Measurements from ENCODE around the gene MEI1. TPM values are rescaled to one million over a fixed set of nuclear protein-coding genes. Genes with fewer than 3 reads are reported as not detected.
A peak's percentile ranks its signal among the peaks of the same experiment; 100 is the strongest.

The MEI1 gene
- total RNA-seq, 3 donors from 2014 or later (not counting 1 experiment from before 2014, with no cell fraction given), result 44.7 to 75.6 (median 50.3) TPM

DNA sequence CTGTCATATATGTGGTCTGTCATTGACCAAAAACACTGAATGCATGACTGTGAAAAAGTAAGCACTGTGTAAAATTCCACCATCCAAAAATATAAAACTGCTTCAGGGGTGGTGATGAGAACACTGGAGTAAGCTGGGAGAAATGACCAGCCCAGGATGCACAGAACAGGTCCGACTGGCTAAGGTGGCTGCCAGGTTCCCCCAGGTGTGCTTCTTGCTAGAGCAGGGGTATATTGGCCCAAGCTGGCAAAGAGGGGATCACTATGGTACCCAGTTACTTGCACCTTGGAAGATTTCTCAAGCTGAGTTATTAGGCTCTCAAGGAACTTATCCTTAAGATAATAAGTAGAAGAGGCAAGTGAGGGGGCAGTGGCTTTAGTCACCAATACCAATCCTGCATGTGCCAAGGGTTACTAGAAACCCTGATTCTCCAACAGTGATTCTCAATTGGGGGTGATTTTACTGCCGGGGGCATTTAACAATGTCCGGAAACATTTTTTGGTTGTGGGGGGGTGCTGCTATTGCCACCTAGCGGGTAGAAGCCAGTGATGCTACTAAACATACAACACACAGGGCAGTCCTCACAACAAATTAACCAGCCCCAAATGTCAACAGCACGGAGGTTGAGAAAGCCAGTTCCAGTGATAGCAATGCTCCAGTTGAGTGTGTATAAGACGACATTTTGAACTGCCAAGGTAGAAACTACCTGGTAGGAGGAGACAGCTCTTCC, 26.4 kb upstream of the MEI1 start:
- H3K4me3 ChIP-seq (ENCODE audit: low read length), result no peak overlapping the region
- peak in 1 of 3 donors; percentile 34 for ATAC-seq
- H3K4me1 ChIP-seq (ENCODE audit: control insufficient read depth, insufficient read depth, low read length), result no peaks in the 10 kb centered on the region
- no peaks in the 10 kb centered on the region for H3K27me3 ChIP-seq (ENCODE audit: control insufficient read depth, insufficient read depth, low read length)
- Mint-ChIP-seq H3K4me1 (peaks cover 11 to 15% of the 10 kb centered on the region in 2 donors), H3K36me3 (peaks cover 8% of the 10 kb centered on the region), H3K4me3 (no peak overlapping the region), H3K9me3 (no peaks in the 10 kb centered on the region), H3K27ac (peak overlapping the region in 1 of 2 donors; percentile 8), H3K27me3 (ENCODE audit: low read depth in 2 of 2) (no peaks in the 10 kb centered on the region)
- H3K9me3 ChIP-seq (ENCODE audit: control insufficient read depth, insufficient read depth, low read length), result no peaks in the 10 kb centered on the region
- TF ChIP-seq, protein P1, sequence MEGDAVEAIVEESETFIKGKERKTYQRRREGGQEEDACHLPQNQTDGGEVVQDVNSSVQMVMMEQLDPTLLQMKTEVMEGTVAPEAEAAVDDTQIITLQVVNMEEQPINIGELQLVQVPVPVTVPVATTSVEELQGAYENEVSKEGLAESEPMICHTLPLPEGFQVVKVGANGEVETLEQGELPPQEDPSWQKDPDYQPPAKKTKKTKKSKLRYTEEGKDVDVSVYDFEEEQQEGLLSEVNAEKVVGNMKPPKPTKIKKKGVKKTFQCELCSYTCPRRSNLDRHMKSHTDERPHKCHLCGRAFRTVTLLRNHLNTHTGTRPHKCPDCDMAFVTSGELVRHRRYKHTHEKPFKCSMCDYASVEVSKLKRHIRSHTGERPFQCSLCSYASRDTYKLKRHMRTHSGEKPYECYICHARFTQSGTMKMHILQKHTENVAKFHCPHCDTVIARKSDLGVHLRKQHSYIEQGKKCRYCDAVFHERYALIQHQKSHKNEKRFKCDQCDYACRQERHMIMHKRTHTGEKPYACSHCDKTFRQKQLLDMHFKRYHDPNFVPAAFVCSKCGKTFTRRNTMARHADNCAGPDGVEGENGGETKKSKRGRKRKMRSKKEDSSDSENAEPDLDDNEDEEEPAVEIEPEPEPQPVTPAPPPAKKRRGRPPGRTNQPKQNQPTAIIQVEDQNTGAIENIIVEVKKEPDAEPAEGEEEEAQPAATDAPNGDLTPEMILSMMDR (IDR thresholded peaks at IDR 0.05), result no peak
- WGBS (ENCODE audit: insufficient coverage), result 78% methylated on average over 5 of the region's 6 CpGs
- peak in 1 of 2 donors; percentile 31 for DNase-seq
- H3K27ac ChIP-seq (ENCODE audit: low read length), result no peak overlapping the region
- H3K36me3 ChIP-seq (ENCODE audit: control insufficient read depth, insufficient read depth, low read length), result peaks cover 25% of the 10 kb centered on the region
- intact Hi-C loops (cut with micrococcal nuclease), result no loop called here

DNA sequence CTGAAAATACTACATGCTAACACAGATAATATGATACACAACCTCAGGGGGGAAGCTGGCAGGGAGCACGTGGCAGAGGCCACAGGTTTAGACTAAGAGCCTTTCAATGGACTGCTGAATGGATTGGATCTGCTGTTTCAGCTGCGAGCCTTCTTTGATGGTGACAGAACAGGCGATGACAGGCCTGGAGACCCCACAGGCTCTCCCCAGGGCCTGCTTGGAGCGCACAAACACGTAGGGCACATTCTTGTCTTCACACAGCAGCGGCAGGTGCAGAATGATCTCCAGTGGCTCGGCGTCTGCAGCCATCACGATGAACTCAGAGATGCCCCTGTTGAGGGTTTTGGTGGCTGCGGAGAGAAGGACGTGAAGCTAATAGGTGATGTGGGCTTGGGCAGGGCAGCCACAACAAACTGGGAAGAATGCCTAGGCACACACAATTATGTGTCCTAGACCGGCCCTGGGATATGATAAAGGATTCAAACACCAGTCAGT, 24.4 kb upstream of the MEI1 start:
- no peaks in the 10 kb centered on the region for H3K27me3 Mint-ChIP-seq (ENCODE audit: low read depth in 2 of 2)
- 96% methylated on average over 12 of the region's 12 CpGs for WGBS (ENCODE audit: insufficient coverage)
- Histone ChIP-seq H3K36me3 (ENCODE audit: control insufficient read depth, insufficient read depth, low read length) (peaks cover 42% of the 10 kb centered on the region), H3K9me3 (ENCODE audit: control insufficient read depth, insufficient read depth, low read length) (no peaks in the 10 kb centered on the region), H3K27ac (ENCODE audit: low read length) (no peak overlapping the region), H3K4me3 (ENCODE audit: low read length) (no peak overlapping the region), H3K4me1 (ENCODE audit: control insufficient read depth, insufficient read depth, low read length) (no peaks in the 10 kb centered on the region), H3K27me3 (ENCODE audit: control insufficient read depth, insufficient read depth, low read length) (no peaks in the 10 kb centered on the region)
- no peak for DNase-seq
- H3K9me3 Mint-ChIP-seq, result no peaks in the 10 kb centered on the region
- intact Hi-C loops (cut with micrococcal nuclease), result no loop called here
- TF ChIP-seq, protein P1 (IDR thresholded peaks at IDR 0.05), result no peak
- ATAC-seq, result no peak
- peaks cover 8% of the 10 kb centered on the region for H3K36me3 Mint-ChIP-seq
- peak overlapping the region; percentile 49 to 57 for H3K27ac Mint-ChIP-seq
- H3K4me3 Mint-ChIP-seq, result no peak overlapping the region
- H3K4me1 Mint-ChIP-seq, result peaks cover 12 to 16% of the 10 kb centered on the region in 2 donors

DNA sequence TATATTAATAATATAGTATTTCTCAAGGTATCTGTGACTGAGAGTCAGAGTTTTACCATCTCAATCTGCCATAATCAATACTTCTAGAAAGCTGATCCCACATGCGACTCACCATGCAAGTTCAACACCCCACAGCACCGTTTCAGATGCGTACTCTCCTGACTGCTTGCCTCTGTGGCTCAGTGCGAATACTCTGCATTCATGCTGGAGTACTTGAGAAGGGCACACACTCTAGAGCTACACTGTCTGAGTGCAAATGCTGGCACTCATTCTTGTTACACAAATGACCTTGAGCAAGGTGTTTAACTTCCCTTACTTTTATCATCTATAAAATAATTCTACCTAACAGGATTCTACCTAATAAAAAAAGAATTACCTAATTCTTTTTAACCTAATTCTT, 23.2 kb upstream of the MEI1 start:
- Histone ChIP-seq H3K9me3 (ENCODE audit: control insufficient read depth, insufficient read depth, low read length) (no peaks in the 10 kb centered on the region), H3K4me1 (ENCODE audit: control insufficient read depth, insufficient read depth, low read length) (no peaks in the 10 kb centered on the region), H3K4me3 (ENCODE audit: low read length) (no peak overlapping the region), H3K27ac (ENCODE audit: low read length) (no peak overlapping the region), H3K27me3 (ENCODE audit: control insufficient read depth, insufficient read depth, low read length) (no peaks in the 10 kb centered on the region), H3K36me3 (ENCODE audit: control insufficient read depth, insufficient read depth, low read length) (peaks cover 49% of the 10 kb centered on the region)
- Mint-ChIP-seq H3K9me3 (no peaks in the 10 kb centered on the region), H3K4me1 (peaks cover 12 to 16% of the 10 kb centered on the region in 2 donors), H3K4me3 (no peak overlapping the region), H3K27ac (no peak overlapping the region), H3K27me3 (ENCODE audit: low read depth in 2 of 2) (no peaks in the 10 kb centered on the region), H3K36me3 (peaks cover 8% of the 10 kb centered on the region)
- intact Hi-C loops (cut with micrococcal nuclease), result no loop called here
- DNase-seq (no peak), ATAC-seq (no peak)
- 92% methylated on average over 4 of the region's 4 CpGs for WGBS (ENCODE audit: insufficient coverage)
- TF ChIP-seq, protein P1 (IDR thresholded peaks at IDR 0.05), result no peak
